HG03575 (cell line): Measurements from ENCODE around the gene LIAS.
A peak's percentile ranks its signal among the peaks of the same experiment; 100 is the strongest.

Experiments used
- ATAC-seq: cut with Tn5 transposase; IDR thresholded peaks from one replicate; pipeline ENCODE4 v1.9.1; 2021; ENCODE audit not compliant: unreplicated experiment, insufficient number of reproducible peaks, low FRiP score; ENCODE audit errors: extremely low read depth

The LIAS gene

GRCh38 chr4:39452153-39452859, 6.5 kb upstream of the LIAS start:
- no peak for ATAC-seq

- no peak for ATAC-seq
These were observed 5.8 kb upstream of the LIAS start for GRCh38 chr4:39452860-39453587.

- ATAC-seq: no peak
These were observed 5.1 kb upstream of the LIAS start for GRCh38 chr4:39453738-39454137.

GRCh38 chr4:39455486-39455885, 3.4 kb upstream of the LIAS start:
- ATAC-seq: no peak

- ATAC-seq: no peak
These were observed 1.7 kb upstream of the LIAS start for GRCh38 chr4:39456946-39457763.

- peak; percentile 3 for ATAC-seq
These were observed 723 bp upstream of the LIAS start for GRCh38 chr4:39458161-39458504.

GRCh38 chr4:39464886-39465501, 6.1 kb downstream of the LIAS start:
- no peak for ATAC-seq

GRCh38 chr4:39466747-39467146, 7.9 kb downstream of the LIAS start:
- no peak for ATAC-seq

- ATAC-seq: no peak
These were observed 8.6 kb downstream of the LIAS start for GRCh38 chr4:39467464-39467863.

GRCh38 chr4:39469429-39470077, 10.7 kb downstream of the LIAS start:
- ATAC-seq: no peak

- ATAC-seq: no peak
These were observed 11.5 kb downstream of the LIAS start for GRCh38 chr4:39470402-39470801.

GRCh38 chr4:39472396-39472795, 13.5 kb downstream of the LIAS start:
- ATAC-seq: no peak

- no peak for ATAC-seq
These were observed 17.5 kb downstream of the LIAS start for GRCh38 chr4:39476187-39476895.

- ATAC-seq: no peak
These were observed 21.4 kb downstream of the LIAS start for GRCh38 chr4:39480251-39480650.

- ATAC-seq: no peak
These were observed 22.2 kb downstream of the LIAS start for GRCh38 chr4:39480902-39481695.

GRCh38 chr4:39484582-39485272, 25.9 kb downstream of the LIAS start:
- ATAC-seq: no peak

- no peak for ATAC-seq
These were observed 27.5 kb downstream of the LIAS start for GRCh38 chr4:39486221-39486804.
